HG03060 (cell line): ENCODE data around the gene SSR3.

Experiments used
- ATAC-seq: cut with Tn5 transposase; IDR thresholded peaks from one replicate; pipeline ENCODE4 v1.9.1; 2021; ENCODE audit warnings: low read depth, moderate number of reproducible peaks; ENCODE audit not compliant: unreplicated experiment

SSR3 gene

DNA sequence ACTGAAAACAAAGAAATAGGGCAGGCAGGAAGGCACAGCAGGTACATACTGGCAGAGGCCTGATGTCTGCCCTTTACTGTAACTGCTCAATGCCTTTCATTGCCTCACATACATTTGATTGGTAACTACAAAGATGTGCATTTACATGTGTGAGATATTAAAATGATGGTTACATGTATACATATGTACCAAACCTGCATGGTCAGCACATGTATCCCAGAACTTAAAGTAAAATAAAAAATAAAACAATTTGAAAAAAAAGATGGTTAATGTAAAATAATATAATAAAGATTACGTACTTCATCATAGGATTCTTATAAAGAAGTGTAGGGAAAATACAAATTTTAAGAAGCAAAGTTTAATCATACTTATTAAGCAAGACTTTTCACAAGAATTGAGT lies 15.1 kb downstream of the SSR3 start:
- no peak for ATAC-seq

DNA sequence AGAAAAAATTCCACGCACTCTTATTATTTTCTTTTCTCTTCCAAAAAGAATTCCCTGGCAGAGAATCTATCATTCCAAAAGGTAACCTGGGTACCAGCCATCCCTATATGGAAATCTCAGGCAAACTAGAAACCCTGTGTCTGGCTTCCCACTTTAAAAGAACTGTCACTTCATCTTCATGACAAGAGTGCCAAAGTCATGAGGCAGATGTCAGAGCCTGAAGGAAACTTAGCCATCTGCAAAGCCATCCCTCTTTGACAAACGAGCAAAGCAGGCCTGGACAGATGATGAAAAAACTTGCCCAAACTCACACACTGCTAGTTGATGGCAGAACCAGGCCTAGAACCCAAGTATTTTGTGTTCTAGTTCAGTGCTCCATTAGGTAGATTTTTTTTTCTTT lies 15.9 kb downstream of the SSR3 start:
- no peak for ATAC-seq

DNA sequence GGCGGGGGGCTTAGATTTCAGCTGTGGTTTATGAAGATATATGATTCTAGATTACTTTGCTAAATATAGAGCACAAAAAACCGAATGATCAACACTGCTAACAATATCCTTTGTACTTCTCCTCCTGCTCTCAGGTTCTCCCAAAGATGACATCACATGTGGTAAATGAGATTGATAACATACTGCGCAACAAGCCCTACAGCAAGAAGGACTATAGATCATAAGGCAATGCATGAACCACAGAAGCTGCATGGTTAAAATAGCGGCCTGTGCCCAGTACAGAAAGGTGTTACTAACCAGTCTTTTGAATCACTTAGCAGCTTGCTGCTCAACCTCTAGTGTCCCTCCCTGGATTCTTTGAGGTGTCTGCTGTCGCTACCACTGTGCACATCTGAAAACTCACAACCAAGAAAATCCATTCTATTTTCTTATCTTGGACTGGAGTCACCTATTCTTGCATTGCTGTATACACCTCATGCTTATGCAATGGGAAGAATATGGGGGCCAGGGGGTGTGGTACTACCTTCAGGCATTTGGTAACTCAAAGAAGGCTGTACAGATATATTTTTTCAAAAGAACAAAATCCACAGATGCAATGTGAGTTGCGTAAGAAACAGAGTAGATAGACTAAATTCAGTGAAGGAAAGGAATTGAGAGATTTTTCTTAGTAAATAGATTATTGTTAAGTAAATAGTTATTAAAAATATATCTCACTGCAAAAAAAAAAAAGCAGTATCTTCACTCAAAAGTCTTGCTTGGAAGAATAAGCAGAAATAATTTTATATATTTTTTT lies 18.2 kb downstream of the SSR3 start:
- ATAC-seq, result no peak

DNA sequence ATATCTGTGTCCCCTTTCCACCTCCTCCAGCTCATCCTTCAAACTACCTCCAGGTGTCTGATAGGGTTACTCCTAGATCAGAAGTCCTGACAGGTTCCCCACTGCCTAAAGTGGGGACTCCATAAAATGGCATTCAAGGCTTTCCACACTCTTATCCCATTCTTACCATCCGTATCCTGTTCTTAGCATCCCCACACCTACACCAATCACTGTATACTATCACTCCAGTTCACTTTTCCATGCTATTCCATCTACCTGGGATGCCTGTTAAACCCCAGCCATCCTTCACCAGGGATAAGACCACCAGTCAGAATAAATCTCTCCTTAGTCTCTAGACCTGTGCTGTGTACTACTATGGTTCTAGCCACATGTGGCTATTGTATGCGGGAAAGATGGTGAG lies 19.1 kb downstream of the SSR3 start:
- no peak for ATAC-seq

DNA sequence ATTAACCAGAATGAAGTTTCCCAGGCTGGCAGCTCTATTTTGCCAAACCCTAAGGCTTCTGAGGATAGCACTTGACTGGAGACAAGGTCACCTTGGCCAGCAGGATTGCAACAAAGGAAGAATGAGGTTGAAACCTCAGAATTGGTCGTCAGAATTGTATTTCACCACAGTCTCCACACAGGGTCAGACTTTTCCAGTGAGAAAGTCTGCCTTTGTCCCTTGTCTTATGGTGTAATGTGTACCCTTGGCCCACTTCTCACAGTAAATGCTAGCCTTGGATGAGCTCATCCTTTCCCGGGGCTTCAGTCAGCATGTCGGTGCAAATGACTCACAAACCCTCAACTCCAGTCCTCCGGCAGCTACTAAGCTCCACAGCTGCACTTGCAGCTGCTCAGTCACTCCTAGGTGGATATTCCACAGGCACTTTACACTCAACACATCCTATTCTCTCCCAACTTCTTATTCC lies 19.7 kb downstream of the SSR3 start:
- ATAC-seq, result no peak

DNA sequence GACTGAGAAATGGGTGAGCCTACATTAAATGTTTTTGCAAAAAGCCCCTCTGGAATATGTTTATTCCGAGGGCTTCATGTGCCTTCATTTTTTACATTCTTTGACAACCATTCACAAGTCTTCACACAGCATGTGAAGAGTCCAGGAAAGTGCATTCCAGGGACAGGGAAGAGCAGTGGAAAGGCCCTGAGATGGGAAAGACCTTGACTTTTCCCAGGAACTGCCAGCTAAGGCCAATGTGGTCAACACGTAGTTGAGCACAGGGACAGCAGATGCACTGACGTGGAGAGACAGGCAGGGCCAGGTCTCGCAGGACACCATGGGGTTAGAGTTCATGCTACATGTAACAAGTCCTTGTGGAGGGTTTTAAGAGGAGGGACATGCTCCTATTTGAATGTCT lies 21.7 kb downstream of the SSR3 start:
- ATAC-seq, result no peak

DNA sequence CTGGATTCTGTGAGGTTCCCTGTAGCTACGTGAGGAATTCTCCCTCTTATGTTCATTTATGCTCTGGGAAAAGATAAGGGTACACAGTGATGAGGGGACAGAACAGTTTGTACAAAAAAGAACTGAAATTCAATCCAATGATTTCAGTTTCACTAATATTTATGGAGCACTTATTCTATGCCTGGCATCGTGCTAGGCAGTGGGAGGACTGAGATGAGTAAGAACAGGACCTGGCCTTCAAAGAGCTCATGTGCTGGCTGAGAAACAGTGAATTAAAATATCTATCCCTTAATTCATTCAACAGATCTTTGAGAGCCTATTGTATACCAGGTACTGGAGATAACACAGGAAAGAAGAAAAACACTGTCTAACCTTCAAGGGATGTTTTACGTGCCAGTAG lies 22.2 kb downstream of the SSR3 start:
- ATAC-seq, result no peak

DNA sequence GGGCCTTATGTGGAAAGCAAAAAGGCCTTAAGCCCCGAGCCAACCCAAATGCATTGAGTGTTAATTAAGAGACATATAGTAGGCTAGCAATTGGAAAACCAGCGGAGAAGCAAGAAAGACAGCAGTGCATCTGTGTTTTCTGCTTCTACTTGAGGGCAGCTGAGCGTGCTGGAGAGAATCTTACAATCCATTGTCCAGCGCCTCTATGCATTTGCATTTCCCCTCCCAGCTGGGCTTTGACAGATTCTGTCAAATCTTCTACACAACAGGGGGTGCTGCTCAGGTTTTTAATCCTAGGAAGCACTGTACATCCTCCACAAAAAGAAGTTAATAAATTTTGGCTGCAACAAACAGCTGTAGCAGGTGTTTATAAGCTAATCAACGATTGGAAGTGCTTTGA lies 23.9 kb downstream of the SSR3 start:
- ATAC-seq, result no peak

DNA sequence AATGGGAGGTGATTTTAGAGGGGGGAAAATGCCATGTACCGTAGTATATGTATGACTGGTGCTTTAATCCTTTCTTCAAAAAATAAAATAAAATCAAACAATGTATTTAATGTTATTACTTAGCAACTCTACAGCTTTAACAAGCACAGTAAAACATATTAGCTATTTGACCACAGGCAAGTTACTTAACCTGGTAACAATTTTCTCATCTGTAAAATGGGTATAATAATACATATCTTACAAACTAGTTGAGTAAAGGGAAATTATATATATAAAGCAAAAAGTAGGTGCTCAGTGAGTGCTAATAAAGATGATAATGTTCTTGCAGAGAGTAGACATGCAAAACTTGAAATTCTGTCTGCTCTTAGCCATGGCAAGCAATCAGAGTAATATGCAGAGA lies 27.9 kb downstream of the SSR3 start:
- ATAC-seq, result no peak

DNA sequence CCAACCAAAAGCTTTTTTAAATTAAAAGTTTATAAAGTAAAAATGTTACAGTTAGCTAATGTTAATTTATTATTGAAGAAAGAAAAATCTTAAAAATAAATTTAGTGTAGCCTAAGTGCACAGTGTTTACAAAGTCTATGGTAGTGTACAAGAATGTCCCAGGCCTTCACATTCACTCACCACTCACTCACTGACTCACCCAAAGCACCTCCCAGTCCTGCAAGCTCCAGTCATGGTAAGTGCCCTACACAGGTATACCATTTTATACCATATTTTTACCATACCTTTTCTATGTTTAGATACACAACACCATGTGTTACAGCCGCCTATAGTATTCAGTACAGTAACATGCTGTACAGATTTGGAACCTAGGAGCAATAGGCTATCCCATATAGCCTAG lies 29.1 kb downstream of the SSR3 start:
- no peak for ATAC-seq

DNA sequence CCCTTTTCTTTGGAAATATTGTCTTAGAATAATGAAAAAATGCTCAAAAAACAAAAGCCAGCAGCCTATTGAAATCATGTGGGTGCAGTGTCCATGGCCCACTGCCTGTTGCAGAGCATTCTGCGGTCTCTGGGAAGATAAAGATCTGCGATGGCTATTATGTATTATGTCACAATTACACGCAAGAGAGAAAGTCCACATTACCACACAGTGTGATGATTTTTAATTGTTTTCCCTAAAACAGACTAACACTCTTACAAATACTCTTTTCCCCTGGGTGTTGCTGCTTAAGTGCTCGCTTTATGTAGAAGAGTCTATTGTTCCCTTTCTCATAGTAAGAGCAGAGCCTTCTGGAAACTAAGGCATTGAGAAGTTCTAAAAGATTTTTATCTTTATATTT lies 32.2 kb downstream of the SSR3 start:
- ATAC-seq, result no peak

DNA sequence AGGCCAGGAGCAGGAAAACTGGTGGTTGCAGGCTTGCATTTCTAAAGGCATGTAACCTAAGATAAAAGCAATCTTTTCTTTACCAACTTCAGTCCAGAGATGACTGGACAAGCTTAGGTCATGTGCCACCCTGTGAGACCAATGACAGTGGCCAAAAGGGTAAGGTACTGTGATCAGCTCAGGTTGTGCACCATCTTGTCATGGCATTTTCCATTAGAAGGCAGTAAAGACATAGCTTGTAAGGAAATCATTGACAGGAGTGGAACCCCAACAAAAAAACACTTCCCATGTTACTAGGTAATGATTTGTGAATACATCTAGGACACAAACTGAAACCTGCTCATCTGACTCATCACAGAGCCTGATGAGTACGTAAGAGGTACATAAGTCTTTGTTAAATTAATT lies 35.2 kb downstream of the SSR3 start:
- ATAC-seq, result peak; percentile 87

DNA sequence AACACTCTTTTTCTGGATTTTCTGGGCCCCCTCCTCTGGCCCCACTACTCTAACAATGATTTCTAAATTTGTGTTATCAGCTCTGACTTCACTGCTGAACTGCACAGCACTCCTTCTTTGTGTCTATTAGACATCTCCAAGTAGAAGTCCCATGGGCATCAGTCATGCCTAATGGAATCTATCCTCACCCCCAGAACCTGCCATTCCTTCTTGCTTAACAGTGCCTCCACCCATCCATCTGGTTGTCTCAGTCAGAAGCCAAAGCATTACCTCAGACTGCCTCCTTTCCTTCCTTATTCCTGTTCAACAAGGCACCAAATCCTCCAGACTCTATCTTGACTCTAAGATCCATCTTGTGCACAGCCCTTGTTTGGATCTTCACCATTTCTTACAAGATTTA lies 36.2 kb downstream of the SSR3 start:
- ATAC-seq, result no peak

DNA sequence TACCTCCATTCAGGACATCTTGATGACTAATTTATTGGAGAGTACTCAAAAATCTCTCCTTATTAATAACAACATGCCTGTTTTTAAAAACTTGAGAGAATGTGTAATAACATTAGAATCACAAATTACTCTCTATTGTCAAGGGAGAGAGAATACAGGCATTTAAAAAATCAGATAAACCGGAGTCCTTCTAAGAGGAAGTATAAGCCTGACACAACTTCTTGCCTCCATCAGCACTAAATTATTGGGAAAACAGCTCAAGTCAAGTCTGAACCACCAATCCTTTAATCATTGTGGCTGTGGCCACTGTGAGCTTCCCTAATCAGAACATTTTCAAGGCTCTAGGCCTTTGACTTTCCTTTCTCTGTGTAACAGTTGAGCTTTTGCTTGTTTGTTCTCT lies 38.0 kb downstream of the SSR3 start:
- ATAC-seq, result no peak

DNA sequence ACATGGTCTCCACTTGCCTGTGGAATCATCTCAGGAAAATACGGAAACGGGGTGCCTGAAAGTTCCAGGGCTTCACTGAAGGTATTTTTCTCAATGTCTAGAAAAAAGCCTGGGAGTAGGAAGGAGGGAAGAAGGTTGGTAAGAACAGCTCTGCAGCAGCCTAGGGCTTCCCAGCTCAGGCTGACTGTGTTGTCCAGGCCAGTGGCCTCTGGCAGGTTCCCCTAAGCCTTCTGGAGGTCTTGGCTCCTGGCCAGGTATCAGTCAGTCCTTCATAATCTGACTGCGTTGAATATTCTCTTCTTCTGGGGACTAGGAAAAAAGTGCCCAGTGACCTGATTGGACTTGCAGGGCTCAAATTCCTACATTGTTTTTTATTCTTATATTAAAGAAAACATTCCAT lies 38.6 kb downstream of the SSR3 start:
- ATAC-seq, result no peak

DNA sequence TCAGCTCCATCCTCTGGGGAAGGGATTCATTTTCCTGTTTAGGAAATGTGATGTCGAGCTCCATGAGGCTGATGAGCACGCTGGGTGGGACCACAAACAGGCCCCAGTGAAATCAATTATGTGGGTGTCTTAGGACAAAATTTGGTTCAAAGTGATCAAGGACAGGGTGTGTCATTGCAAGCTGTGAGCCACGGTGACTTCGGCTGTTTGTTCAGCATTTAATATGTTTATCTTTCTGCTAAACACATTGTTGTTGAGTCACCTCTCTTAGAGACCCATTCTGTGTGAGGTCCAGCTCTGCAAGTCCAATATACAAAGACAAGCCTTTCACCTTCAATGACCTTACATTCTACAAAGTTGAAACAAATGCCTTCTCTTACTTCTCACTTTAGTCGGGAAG lies 41.3 kb downstream of the SSR3 start:
- ATAC-seq, result no peak

DNA sequence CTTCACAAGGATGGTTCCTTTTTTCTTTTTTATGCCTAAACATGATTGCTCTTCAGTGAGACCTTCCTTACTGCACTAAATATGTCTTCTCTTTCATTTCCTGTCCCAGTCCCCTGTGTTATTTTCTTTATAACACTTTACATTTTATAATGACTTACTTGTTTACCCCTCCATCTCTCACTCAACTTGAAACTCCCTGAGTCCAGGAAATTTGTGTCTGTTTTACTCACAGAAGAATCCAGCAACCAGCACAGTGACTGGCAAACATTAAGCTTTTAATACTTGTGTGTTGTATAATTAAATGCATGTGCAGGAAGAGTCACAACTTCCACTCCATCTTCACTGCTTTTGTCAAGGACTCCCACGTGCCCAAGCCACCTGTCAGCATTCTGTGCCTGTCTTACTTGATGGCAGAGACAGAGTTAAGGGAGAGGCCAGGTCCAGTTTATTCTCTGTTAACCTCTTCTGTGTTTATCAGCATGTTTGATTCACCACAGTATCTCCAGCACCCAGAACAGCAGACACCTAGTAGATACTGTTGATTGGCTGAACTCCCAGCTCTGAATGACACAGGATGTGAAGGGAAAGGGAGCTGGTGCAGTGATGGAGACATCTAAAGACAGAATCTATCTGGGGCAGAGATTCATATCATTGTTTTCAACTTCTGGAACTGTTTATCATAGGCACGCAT lies 42.8 kb downstream of the SSR3 start:
- no peak for ATAC-seq

DNA sequence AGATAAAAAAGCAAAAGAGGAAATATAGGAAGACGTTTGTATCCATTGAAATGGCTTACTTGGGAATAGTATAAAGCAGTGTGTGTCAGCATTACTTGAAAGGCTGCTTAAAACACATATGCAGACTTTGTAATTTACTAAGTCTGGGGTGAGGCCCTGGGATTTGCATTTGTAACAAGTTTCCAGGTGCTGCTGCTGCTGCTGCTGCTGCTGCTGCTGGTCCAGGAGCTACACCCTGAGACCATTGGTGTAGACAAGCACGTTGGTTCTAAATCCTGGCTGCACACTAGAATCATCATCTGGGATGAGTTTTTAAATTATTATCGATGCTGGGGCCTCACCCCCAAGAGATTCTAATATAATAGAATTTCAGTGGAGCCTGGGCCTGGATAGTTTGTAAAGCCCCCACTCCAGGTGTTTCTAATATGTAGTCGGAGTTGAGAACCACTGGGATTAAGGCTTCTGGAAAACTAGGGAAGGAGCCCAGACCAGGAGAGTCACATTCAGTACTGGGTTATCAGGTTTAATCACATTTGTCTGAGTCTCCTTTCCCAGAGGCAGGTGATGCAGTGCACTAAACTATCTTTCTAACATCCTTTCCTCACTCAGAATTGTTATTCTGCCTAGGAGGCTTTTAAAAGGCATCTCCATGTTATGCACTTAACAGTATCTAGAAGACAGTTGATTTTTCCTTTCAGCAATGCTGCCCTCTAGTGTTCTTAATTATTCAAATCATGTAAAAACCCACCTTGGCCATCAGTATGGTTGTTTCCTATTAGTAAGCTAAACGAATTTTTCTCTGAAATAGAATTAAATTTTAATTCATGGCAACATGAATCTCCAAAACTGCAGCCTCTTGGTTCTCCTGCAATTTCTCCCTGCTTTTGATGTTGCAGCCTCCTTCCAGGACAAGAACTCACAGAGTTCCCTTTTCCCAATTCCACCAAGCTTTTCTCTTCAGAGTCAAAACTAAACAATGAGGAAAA lies 45.4 kb downstream of the SSR3 start:
- peak; percentile 54 for ATAC-seq

DNA sequence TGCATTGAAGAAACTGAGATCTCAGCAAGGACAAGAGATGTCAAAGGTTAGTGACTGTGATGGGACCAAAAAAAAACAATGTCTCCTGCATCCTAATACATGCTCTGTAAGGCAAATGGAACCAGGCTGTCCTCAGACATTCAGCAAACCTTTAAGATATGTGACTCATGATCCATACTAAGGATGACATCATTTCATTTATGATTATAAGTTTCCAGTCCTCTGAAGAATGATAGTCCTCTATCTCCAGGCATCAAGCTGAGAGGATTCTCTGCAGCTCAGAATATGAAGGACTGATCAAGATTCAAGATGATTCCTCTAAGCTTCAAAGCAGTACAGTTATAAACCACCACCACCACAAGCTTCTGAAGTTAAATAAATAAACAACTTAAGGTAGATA lies 47.6 kb downstream of the SSR3 start:
- no peak for ATAC-seq

DNA sequence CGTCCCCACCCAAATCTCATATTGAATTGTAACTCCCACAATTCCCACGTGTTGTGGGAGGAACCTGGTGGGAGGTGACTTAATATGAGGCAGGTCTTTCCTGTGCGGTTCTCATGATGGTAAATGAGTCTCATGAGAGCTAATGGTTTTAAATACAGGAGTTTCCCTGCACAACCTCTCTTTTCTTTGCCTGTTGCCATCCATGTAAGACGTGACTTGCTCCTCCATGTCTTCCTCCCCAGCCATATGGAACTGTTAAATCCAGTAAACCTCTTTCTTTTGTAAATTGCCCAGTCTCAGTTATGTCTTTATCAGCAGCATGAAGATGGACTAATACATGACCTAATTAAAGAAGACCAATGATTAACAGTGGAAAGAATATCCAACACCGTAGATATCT lies 56.6 kb downstream of the SSR3 start:
- ATAC-seq, result no peak

DNA sequence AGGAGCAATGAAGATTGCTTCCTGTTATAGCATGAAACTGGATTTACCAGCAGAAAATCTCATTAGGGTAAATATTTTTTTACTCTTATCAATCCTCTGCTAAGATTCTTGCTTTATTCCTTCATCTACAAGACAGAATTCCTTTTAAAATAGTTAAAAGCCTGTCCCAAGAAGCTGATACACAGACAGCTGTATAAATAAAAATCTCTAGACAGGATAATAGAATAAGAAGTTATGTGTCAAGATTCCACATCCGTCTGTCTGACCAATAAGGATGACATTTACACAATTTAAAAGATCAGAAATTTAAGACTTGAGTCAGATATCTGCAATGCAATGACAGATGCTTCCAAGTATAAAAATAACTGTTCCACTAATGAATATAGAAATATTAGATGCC lies 57.6 kb downstream of the SSR3 start:
- ATAC-seq, result no peak
